Mucosa of rectum (tissue), 2 donors: ENCODE data around the gene COPS6.
"Not testable (repeated sequence)": the region's sequence is repeated elsewhere in the genome, so short reads cannot be mapped to it uniquely, and the experiment has no call there.

Experiments used
- H3K27ac ChIP-seq, 2 donors: one replicate each; pipeline ENCODE4 v1.7.0; 2013; ENCODE audit warnings: inconsistent platforms in 2 of 2, low read depth in 2 of 2, low read length in 2 of 2
- H3K27me3 ChIP-seq, 2 donors: one replicate each; pipeline ENCODE4 v1.7.0; 2013; ENCODE audit warnings: low read length in 2 of 2; ENCODE audit not compliant: control insufficient read depth in 2 of 2, insufficient read depth in 2 of 2
- H3K36me3 ChIP-seq, 2 donors: one replicate each; pipeline ENCODE4 v1.7.0; 2013; ENCODE audit warnings: low read length in 2 of 2; ENCODE audit not compliant: control insufficient read depth in 2 of 2, insufficient read depth in 2 of 2
- H3K4me1 ChIP-seq, 2 donors: one replicate each; pipeline ENCODE4 v1.7.0; 2013; ENCODE audit warnings: low read length in 2 of 2, mild to moderate bottlenecking in 1 of 2; ENCODE audit not compliant: control insufficient read depth in 2 of 2, insufficient read depth in 2 of 2
- H3K4me3 ChIP-seq, 2 donors: one replicate each; pipeline ENCODE4 v1.7.0; 2013; ENCODE audit warnings: low read length in 2 of 2
- H3K9ac ChIP-seq, 2 donors: one replicate each; pipeline ENCODE4 v1.7.0; 2013; ENCODE audit warnings: low read length in 2 of 2, low read depth in 1 of 2, mild to moderate bottlenecking in 1 of 2
- H3K9me3 ChIP-seq, 2 donors: one replicate each; pipeline ENCODE4 v1.7.0; 2013; ENCODE audit warnings: low read length in 2 of 2; ENCODE audit not compliant: control insufficient read depth in 2 of 2
- donor health status: healthy.
- donor health status: Normal muscosa, but diverticular disease.

The COPS6 gene

DNA sequence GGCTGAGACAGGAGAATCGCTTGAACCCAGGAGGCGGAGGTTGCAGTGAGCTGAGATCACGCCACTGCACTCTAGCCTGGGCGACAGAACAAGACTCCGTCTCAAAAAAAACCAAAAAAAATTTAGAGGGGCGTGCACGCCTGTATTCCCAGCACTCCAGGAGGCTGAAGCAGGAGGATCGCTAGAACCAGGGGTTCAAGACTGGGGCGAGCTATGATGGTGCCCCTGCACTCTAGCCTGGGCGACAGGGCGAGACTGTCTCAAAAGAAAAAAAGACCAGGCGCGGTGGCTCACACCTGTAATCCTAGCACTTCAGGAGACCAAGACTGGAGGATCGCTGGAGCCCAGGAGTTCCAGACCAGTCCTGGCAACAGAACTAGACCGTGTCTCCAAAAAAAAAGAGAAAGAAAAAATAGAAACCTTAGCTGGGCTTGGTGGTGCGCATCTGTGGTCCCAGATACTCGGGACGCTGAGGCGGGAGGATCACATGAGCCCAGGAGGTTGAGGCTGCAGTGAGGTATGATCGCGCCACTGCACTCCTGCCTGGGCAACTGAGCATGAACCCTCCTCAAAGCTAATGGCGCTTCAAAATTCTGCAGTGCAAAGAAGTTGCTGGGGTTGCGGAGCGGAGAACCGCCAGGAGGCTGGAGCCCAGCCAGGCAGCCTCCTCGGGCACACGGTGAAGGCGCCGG, 37.6 kb downstream of the COPS6 start:
- H3K27ac ChIP-seq, result peak overlapping the region; percentile 98 to 99
- peak overlapping the region; percentile 97 to 98 for H3K9ac ChIP-seq
- no peaks in the 10 kb centered on the region for H3K36me3 ChIP-seq
- H3K27me3 ChIP-seq, result no peaks in the 10 kb centered on the region
- peaks cover 33 to 38% of the 10 kb centered on the region in 2 donors for H3K4me1 ChIP-seq
- no peaks in the 10 kb centered on the region for H3K9me3 ChIP-seq
- peak overlapping the region; percentile 95 for H3K4me3 ChIP-seq

DNA sequence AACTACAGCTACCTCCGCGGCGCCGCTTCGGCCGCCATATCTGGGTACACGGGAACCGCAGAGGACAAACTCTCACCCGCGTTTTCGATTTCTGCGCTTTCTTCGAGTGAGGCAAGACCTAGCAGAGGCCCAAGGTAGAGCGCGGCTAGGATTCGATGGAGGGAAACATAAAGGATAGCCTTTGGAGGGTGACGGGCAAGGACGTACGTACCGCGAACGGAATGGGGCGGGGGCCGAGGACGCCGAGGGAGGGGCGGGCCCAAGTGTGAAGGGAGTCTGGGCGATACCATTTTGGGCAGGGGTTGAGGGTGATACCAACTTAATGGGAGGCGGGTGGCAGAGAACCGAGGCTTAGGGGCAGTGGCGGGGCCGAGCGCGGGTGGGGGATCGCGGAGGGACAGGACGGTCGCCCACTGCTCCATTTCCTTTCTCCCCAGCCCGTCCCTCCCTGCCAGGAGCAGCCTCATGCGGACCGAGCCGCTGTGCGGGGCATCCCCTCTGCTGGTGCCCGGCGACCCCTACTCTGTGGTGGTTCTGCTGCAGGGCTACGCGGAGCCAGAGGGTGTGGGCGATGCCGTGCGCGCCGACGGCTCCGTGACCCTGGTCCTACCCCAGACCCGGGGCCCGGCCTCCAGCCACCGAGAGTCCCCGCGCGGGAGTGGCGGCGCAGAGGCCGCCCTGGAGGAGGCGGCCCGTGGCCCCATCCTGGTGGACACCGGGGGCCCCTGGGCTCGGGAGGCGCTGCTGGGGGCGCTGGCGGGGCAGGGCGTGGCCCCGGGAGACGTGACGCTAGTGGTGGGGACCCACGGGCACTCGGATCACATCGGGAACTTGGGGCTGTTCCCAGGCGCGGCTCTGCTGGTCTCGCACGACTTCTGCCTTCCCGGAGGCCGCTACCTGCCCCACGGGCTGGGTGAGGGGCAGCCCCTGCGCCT, 38.4 kb downstream of the COPS6 start, which contains the start of gene MBLAC1:
Gene MBLAC1 (plus strand): TSS at position 37 of the 935 bp plus-strand sequence. CDS start 429 bp downstream, at position 466.
- Histone ChIP-seq H3K9ac (peak within 1 kb of the TSS; percentile 97 to 98), H3K27me3 (no peaks in the 10 kb centered on the region), H3K36me3 (no peaks in the 10 kb centered on the region), H3K27ac (peak within 1 kb of the TSS; percentile 98 to 99), H3K9me3 (no peaks in the 10 kb centered on the region), H3K4me3 (peak within 1 kb of the TSS; percentile 95), H3K4me1 (peaks cover 33 to 34% of the 10 kb centered on the region in 2 donors)

DNA sequence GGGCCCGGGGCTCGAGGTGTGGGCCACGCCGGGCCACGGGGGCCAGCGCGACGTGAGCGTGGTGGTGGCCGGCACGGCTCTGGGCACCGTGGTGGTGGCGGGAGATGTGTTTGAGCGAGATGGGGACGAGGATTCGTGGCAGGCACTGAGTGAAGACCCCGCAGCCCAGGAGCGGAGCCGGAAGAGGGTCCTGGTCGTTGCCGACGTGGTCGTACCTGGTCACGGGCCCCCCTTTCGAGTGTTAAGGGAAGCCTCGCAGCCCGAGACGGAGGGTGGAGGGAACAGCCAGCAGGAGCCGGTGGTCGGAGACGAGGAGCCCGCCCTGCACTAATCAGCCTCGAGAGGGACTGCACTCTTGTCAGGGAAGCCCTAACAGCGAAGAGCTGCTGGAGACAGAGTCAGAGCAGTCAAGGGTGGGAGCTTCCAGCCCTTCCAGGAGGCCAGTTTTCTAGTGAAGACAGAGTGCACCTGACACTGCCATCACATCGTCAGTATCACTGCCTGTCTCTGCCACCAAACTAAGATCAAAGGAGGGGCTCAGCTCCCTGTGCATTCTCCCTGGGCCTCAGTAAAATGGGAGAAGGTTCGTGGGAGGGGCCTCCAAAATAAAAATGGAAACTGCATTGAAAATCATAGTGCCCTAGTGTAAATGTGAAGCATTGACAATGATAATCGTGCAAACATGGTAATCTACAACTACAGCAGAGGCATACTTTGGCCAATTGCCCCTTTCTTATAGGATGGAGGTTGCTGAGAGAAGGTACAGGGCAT, 39.3 kb downstream of the COPS6 start:
- peak overlapping the region; percentile 97 to 98 for H3K9ac ChIP-seq
- H3K4me3 ChIP-seq, result peak overlapping the region; percentile 95
- peaks cover 33 to 40% of the 10 kb centered on the region in 2 donors for H3K4me1 ChIP-seq
- peak overlapping the region; percentile 98 to 99 for H3K27ac ChIP-seq
- H3K36me3 ChIP-seq, result no peaks in the 10 kb centered on the region
- H3K9me3 ChIP-seq, result no peaks in the 10 kb centered on the region
- H3K27me3 ChIP-seq, result no peaks in the 10 kb centered on the region

DNA sequence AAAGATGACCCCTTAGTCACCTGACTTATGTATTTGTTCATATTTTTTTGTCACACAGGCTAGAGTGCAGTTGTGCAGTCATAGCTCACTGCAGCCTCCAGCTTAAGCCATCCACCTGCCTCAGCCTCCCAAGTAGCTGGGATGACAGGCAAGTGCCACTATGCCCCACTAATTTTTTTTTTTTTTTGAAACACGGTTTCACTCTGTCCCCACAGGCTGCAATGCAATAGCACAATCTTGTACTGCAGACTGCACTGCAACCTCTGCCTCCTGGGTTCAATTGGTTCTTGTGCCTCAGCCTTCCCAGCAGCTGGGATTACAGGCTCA, 39.8 kb downstream of the COPS6 start:
- H3K36me3 ChIP-seq, result no peaks in the 10 kb centered on the region
- H3K9me3 ChIP-seq, result no peaks in the 10 kb centered on the region
- no peaks in the 10 kb centered on the region for H3K27me3 ChIP-seq
- peaks cover 33 to 40% of the 10 kb centered on the region in 2 donors for H3K4me1 ChIP-seq
- peak overlapping the region in 1 of 2 donors; percentile 95 for H3K4me3 ChIP-seq
- no peak overlapping the region for H3K27ac ChIP-seq
- H3K9ac ChIP-seq, result peak overlapping the region; percentile 97 to 98

DNA sequence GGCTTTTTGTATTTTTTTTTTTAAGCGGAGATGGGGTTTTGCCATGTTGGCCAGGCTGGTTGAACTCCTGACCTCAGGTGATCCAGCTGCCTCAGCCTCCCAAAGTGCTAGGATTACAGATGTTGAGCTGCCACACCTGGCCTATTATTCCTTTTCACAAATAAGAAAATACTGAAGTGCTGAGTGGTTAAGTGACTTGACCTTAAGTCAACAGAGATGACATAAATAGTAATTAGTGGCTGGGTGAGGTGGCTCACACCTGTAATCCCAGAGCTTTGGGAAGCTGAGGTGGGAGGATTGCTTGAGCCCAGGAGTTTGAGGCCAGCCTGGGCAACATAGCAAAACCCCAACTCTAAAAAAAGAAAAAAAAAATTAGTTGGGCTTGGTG, 41.4 kb downstream of the COPS6 start:
- Histone ChIP-seq H3K4me1 (peaks cover 21 to 27% of the 10 kb centered on the region in 2 donors), H3K27ac (peak overlapping the region in 1 of 2 donors; percentile 37)
- H3K36me3 ChIP-seq, H3K27me3 ChIP-seq, H3K9ac ChIP-seq, H3K9me3 ChIP-seq, H3K4me3 ChIP-seq: not testable (repeated sequence)

DNA sequence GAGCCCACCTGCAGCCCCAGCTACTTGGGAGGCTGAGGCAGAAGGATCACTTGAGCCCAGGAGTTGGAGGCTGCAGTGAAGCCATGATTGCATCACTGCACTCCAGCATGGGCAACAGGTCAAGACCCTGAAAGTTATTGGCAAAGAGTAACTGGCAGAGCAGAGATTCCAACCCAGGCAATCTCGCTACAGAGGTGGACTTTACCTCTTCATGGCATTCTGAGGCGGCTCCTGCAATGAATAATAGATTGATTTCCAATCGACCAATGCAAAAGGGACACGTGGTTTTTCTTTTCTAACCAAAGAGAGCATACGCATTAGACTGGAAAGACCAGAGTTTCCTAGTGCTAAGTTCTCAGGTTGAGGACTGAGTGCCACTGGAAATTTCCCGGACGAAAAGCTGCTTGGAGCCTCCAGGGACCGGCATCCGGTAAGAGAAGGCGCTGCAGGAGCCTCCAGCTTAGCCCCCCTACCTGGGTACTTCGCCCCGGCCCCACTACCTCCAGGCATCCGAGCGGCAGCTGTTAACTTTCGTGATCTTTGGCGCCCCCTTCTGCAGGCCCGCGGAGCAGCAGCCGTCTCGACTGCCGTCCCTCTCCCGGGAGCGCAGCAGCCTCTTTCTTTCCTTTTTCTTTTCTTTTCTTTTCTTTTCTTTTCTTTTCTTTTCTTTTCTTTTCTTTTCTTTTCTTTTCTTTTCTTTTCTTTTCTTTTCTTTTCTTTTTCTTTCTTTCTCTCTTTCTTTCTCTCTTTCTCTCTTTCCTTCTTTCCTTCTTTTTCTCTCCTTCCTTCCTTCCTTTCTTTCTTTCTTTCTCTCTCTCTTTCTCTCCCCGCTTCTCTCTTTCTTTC, 42.1 kb downstream of the COPS6 start:
- Histone ChIP-seq H3K36me3 (no peaks in the 10 kb centered on the region), H3K4me3 (peak overlapping the region; percentile 50 to 66), H3K27ac (peak overlapping the region in 1 of 2 donors; percentile 37), H3K4me1 (peaks cover 18 to 24% of the 10 kb centered on the region in 2 donors), H3K9me3 (no peaks in the 10 kb centered on the region), H3K9ac (peak overlapping the region; percentile 65 to 70), H3K27me3 (no peaks in the 10 kb centered on the region)

DNA sequence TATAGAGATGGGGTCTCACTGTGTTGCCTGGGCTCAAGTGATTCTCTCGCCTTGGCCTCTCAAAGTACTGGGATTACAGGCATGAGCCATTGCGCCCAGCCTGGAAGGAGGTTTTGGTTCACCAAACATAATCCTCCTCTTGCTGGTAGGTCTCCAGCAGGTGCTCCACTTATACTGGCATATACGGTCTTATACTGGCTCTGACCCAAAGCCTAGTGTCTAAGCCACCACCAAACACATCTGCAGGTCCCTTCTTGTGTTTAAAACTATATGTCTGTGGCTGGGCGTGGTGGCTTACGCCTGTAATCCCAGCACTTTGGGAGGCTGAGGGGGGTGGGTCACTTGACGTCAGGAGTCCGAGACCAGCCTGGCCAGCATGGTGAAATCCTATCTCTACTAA, 43.4 kb downstream of the COPS6 start:
- Histone ChIP-seq H3K27ac (no peak overlapping the region), H3K4me1 (peaks cover 15 to 22% of the 10 kb centered on the region in 2 donors), H3K4me3 (no peak overlapping the region), H3K27me3 (no peaks in the 10 kb centered on the region), H3K9ac (no peak overlapping the region), H3K36me3 (no peaks in the 10 kb centered on the region), H3K9me3 (no peaks in the 10 kb centered on the region)

DNA sequence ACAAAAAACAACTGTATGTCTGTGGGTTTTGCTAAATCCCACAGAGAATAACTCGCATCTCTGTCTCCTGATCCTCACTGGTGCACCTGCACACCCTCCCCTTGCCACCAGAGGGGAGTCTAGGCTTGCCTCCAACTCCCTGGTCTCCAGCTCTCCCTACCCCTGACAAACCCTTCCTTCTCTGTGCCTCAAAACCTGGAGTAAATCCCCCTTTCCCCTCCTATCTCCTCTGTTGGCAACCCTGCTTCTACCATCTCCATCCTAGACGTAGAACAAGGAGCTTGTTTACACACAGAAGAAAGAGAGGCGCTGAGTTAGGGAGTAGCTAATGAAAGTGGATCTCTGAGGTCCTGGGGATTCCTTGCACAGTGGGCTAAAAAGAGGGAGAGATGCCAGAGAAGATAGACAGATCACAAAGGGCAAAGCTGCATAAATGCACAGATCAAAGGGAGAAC, 44.0 kb downstream of the COPS6 start:
- Histone ChIP-seq H3K27ac (no peak overlapping the region), H3K9ac (no peak overlapping the region), H3K36me3 (no peaks in the 10 kb centered on the region), H3K9me3 (no peaks in the 10 kb centered on the region), H3K4me1 (peaks cover 12 to 21% of the 10 kb centered on the region in 2 donors), H3K27me3 (no peaks in the 10 kb centered on the region), H3K4me3 (no peak overlapping the region)
